Globus pallidus (tissue), 1 donor: Measurements from ENCODE around the gene MANF.
A peak's percentile ranks its signal among the peaks of the same experiment; 100 is the strongest.
"Not testable (repeated sequence)": the region's sequence is repeated elsewhere in the genome, so short reads cannot be mapped to it uniquely, and the experiment has no call there.

Experiments
- DNase-seq: peaks from one replicate; pipeline ENCODE4 v3.0.0-alpha.2; 2015; ENCODE audit warnings: low spot score

MANF gene

DNA sequence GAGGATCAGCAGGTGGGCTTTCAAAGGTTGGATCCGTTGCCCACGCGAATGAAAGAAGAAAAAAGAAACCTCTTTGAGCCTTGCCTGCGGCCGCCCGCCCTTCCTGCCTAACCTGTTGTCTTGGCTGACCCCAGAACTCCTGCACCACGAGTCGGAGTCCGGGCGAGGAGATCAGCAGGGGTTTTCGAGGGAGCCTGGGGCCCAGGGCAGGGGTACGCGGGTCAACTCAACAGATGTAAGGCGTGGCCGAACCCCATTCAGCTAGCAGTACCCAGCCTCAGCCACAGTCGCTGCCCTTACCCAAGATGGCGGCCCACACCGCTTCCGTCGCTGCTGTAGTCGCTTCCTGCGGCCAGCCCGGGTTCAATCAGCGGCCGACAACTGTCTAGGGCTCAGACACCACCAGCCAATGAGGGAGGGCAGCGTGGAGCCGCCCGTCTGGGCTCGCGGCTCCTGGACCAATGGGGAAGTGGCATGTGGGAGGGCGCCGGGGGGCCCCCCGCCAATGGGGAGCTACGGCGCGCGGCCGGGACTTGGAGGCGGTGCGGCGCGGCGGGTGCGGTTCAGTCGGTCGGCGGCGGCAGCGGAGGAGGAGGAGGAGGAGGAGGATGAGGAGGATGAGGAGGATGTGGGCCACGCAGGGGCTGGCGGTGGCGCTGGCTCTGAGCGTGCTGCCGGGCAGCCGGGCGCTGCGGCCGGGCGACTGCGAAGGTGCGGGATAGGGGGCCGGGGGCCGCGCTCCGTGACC is at the start of gene MANF:
Gene MANF, plus strand, starts transcription at position 566 of the 748 bp plus-strand sequence. Its CDS starts 52 bp downstream, at position 618.
- peak; percentile 98 for DNase-seq

DNA sequence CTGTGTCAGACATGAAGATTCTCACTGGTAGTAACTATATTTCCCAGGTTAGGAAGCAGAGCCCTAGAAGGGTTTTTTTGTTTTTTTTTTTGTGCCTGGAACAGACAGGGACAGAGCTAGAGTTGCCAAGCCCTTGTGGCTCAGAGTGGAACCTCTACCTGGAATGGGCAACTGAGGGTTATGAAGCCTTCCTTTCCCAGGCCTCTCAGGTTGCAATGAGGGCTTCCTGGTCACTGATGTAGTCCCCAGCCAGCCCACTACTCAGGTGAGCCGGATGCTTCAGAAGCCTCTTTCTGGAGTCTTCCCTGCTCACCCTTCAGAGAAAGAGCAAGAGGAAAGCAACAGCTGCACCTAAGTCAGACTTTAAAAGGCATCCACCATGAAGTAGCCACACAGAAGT is 48.8 kb upstream of the MANF start:
- no peak for DNase-seq

GRCh38 chr3:51337666-51338065 is 47.4 kb upstream of the MANF start:
- no peak for DNase-seq

DNA sequence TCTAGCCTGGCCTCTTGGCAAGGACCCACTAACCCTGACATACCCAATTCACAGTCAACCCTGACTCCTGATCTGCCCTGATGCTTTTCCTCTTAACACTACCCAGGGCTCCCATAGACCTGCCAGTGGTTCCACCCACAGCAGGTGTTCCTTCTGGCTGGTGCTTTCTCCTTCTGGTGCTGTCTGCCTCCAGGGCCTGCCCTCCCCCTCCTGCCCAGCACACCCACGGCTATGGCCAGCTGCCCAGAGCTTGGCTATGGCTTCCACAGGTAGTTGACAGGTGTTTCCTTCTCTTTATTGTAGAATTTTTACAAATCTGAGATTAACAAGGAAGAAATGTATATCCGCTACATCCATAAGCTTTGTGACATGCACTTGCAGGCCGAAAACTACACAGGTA is 46.5 kb upstream of the MANF start:
- no peak for DNase-seq

DNA sequence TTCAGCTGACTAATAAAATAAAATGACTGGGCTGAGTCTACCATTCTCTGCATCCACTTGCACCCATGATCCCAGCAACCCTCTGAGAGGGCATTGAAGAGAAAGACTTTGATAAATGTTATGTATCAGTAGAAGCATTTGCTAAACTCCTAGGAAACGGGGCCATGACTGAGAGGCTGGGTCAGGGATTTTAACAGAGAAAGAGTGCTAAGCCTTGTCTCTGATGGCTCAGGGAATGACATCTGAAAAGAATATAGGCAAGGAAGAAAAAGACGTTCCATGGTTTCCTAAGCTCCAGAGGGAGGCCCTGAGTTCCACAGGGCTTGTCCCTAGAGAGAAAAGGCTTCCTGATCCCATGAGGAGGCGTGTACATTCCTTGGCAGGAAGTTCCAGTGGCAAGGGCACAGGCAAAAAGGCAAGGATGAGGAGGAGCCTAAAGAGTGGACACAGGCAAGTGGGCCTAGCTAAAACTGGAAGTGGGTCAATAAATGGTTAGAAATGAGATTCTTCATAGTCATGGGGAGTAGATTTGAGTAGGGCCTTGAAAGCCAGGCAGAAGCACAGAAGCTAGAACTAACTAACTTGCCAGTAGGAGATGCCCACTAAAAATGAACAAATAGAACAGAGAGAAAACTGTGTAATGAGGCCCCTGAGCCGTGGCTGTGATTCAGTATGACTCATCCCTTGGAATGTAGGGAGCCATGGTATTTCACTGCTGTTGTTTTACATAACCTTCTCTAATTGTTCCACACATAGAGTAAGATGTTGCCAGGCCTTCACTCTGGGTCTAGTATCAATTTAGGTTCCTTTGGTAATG is 44.9 kb upstream of the MANF start:
- no peak for DNase-seq

- DNase-seq: no peak
Measured at GRCh38 chr3:51340989-51341636, 44.0 kb upstream of the MANF start.

GRCh38 chr3:51343918-51344687 is 41.0 kb upstream of the MANF start:
- no peak for DNase-seq

- peak; percentile 37 for DNase-seq
Measured at GRCh38 chr3:51350751-51351150, 34.3 kb upstream of the MANF start.

DNA sequence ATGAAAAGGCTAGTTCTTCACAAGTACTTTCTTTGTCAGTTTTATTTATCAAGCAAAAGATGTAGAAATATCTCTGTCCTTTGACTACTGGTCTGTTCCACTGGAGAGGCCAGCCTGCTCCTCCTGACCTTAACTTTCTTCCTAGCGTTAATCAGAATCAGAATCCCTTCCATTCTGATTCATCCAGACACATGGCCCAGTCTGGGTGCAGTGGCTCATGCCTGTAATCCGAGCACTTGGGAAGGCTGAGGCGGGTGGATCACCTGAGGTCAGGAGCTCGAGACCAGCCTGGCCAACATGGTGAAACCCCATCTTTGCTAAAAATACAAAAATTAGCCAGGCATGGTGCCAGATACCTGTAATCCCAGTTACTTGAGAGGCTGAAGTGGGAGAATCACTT is 32.0 kb upstream of the MANF start:
- no peak for DNase-seq

- no peak for DNase-seq
Measured at GRCh38 chr3:51353691-51354090, 31.4 kb upstream of the MANF start.

DNA sequence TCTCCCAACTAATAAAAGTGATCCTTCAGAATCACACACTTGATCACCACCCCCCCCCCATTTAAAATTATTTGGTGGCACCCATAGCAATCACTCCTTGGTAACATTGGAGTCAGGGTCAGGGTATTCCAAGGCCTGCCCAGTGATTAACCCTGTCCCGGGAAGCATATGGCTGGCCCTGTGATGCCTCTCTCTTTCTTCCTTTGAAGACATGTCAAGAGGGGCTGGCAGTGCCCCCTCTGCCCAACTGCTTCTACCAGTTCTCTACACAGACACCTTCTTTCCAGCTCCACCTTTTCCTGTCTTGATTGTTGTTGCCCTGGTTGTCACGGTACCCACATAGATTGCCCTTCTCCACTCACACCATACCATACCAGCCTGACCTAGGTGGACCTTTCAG is 30.9 kb upstream of the MANF start:
- DNase-seq: no peak

GRCh38 chr3:51354731-51355615 is 30.1 kb upstream of the MANF start:
- DNase-seq: no peak

DNA sequence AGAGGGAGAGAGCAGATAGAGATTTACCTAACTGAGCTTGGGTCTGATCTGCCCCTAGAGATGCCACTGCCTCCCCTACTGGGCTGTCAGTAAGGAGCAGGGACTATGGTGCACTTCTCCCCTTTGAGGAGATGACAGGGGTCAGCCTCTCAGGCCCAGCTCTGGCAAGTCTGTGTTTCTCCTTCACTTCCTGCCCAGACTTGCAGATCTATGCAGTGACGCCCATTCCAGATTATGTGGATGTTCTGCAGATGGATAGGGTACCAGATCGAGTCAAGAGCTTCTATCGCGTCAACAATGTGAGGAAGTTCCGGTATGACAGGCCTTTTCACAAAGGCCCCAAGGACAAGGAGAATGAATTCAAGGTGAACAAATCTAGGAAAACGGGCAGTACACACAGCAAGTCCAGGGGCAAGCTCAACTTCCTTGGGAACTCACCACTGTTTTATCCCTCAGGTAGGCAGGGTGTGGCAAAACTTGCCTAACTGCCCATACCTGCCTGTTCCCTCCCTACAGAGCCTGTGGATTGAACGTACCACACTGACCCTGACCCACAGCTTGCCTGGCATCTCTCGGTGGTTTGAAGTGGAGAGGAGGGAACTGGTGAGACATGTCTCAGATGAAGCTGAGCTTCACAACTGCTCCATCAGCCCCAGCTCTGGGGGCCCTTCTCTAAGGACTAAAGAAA is 29.1 kb upstream of the MANF start:
- no peak for DNase-seq

- no peak for DNase-seq
Measured at GRCh38 chr3:51357856-51358255, 27.2 kb upstream of the MANF start.

GRCh38 chr3:51358981-51359380 is 26.1 kb upstream of the MANF start:
- no peak for DNase-seq

GRCh38 chr3:51360806-51361205 is 24.3 kb upstream of the MANF start:
- no peak for DNase-seq

DNA sequence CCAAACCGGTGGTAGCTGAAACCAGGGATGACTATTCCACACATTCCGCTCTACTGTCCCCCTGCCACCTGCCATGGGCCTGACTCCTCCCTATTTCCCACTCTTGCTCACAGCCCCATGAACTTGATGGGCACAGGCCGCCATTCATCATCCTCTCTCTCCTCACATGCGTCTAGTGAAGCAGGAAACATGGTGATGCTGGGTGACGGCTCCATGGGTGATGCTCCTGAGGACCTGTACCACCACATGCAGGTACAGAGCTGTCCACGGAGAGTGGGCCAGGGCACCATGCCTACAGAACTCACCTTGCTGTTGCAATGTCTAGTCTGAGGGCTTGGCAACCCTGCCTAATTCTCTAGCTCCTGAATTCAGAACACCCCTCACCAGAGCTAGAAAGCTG is 23.3 kb upstream of the MANF start:
- DNase-seq: no peak

- DNase-seq: no peak
Measured at GRCh38 chr3:51362476-51362875, 22.6 kb upstream of the MANF start.

DNA sequence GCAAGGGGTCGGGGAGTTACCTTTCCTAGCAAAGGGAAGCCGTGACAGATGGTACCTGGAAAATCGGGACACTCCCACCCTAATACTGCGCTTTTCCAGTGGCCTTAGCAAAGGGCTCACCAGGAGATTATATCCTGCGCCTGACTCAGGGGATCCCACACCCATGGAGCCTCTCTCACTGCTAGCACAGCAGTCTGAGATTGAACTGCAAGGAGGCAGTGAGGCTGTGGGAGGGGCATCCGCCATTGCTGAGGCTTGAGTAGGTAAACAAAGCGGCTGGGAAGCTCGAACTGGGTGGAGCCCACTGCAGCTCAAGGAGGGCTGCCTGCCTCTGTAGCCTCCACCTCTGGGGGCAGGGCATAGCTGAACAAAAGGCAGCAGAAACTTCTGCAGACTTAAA is 16.8 kb upstream of the MANF start:
- DNase-seq: not testable (repeated sequence)

GRCh38 chr3:51371943-51372557 is 13.0 kb upstream of the MANF start:
- peak; percentile 39 for DNase-seq
